ENCODE data around the gene CENPC. TPM values are rescaled to one million over a fixed set of nuclear protein-coding genes. Genes with fewer than 3 reads are reported as not detected.
"Not testable (repeated sequence)": the region's sequence is repeated elsewhere in the genome, so short reads cannot be mapped to it uniquely, and the experiment has no call there.

The CENPC gene
- total RNA-seq, 2 donors from 2014 or later: 12.7 to 17.0 TPM

- Histone ChIP-seq H3K9ac (ENCODE audit: low read depth in 2 of 2, low read length in 2 of 2) (no peak overlapping the region), H3K27ac (no peak overlapping the region), H3K9me3 (no peaks in the 10 kb centered on the region), H3K27me3 (no peaks in the 10 kb centered on the region), H3K36me3 (no peaks in the 10 kb centered on the region), H3K4me1 (no peaks in the 10 kb centered on the region), H3K4me3 (no peak overlapping the region)
- intact Hi-C loops (cut with DNase I): loop anchor here (10.0 kb wide), 2 partner anchors 155 to 375 kb away; no protein-coding TSS in a partner anchor
- no peak for TF ChIP-seq CTCF (IDR thresholded peaks at IDR 0.05)
- no peak for DNase-seq
These were observed 5.5 kb downstream of the CENPC start for GRCh38 chr4:67539830-67540229.

GRCh38 chr4:67535280-67535840 is 9.9 kb downstream of the CENPC start:
- H3K4me3 ChIP-seq: no peak overlapping the region
- no peak overlapping the region for H3K27ac ChIP-seq
- H3K4me1 ChIP-seq: no peaks in the 10 kb centered on the region
- H3K9ac ChIP-seq (ENCODE audit: low read depth in 2 of 2, low read length in 2 of 2): no peak overlapping the region
- no peaks in the 10 kb centered on the region for H3K9me3 ChIP-seq
- no peaks in the 10 kb centered on the region for H3K27me3 ChIP-seq
- peaks cover 4% of the 10 kb centered on the region for H3K36me3 ChIP-seq
- no peak for DNase-seq
- intact Hi-C loops (cut with DNase I): no loop called here
- TF ChIP-seq CTCF (IDR thresholded peaks at IDR 0.05): no peak

GRCh38 chr4:67533112-67533511 is 12.2 kb downstream of the CENPC start:
- Histone ChIP-seq H3K36me3 (peaks cover 4% of the 10 kb centered on the region), H3K4me3 (no peak overlapping the region), H3K9ac (ENCODE audit: low read depth in 2 of 2, low read length in 2 of 2) (no peak overlapping the region), H3K9me3 (no peaks in the 10 kb centered on the region), H3K27me3 (no peaks in the 10 kb centered on the region), H3K4me1 (no peaks in the 10 kb centered on the region), H3K27ac (no peak overlapping the region)
- no peak for TF ChIP-seq CTCF (IDR thresholded peaks at IDR 0.05)
- DNase-seq: no peak
- intact Hi-C loops (cut with DNase I): no loop called here

GRCh38 chr4:67532397-67532796 is 12.9 kb downstream of the CENPC start:
- H3K27ac ChIP-seq; H3K9ac ChIP-seq (ENCODE audit: low read depth in 2 of 2, low read length in 2 of 2); intact Hi-C loops (cut with DNase I); DNase-seq; H3K4me3 ChIP-seq; H3K36me3 ChIP-seq; H3K9me3 ChIP-seq; H3K27me3 ChIP-seq; H3K4me1 ChIP-seq: not testable (repeated sequence)

GRCh38 chr4:67531379-67531962 is 13.8 kb downstream of the CENPC start:
- no peak for TF ChIP-seq CTCF (IDR thresholded peaks at IDR 0.05)
- H3K27ac ChIP-seq: no peak overlapping the region
- intact Hi-C loops (cut with DNase I): no loop called here
- DNase-seq: no peak
- no peaks in the 10 kb centered on the region for H3K4me1 ChIP-seq
- H3K4me3 ChIP-seq: no peak overlapping the region
- no peak overlapping the region for H3K9ac ChIP-seq (ENCODE audit: low read depth in 2 of 2, low read length in 2 of 2)
- no peaks in the 10 kb centered on the region for H3K27me3 ChIP-seq
- H3K36me3 ChIP-seq: peaks cover 4% of the 10 kb centered on the region
- H3K9me3 ChIP-seq: no peaks in the 10 kb centered on the region

- DNase-seq; H3K27ac ChIP-seq; H3K4me3 ChIP-seq; H3K27me3 ChIP-seq; H3K4me1 ChIP-seq; intact Hi-C loops (cut with DNase I); H3K9ac ChIP-seq (ENCODE audit: low read depth in 2 of 2, low read length in 2 of 2); H3K36me3 ChIP-seq; H3K9me3 ChIP-seq: not testable (repeated sequence)
These were observed 21.2 kb downstream of the CENPC start for GRCh38 chr4:67524140-67524539.
